NB4 (cell line): ENCODE results near the gene INAVA.

ENCODE experiments used
- CTCF ChIP-seq: IDR thresholded peaks from one replicate; pipeline ENCODE4 v1.5.1; 2012; ENCODE audit warnings: low read depth, low read length
- TF ChIP-seq, protein P1 (sequence below): IDR thresholded peaks from 2 replicates; pipeline ENCODE4 v1.6.1; 2011; ENCODE audit warnings: low read depth, low read length

DNA sequence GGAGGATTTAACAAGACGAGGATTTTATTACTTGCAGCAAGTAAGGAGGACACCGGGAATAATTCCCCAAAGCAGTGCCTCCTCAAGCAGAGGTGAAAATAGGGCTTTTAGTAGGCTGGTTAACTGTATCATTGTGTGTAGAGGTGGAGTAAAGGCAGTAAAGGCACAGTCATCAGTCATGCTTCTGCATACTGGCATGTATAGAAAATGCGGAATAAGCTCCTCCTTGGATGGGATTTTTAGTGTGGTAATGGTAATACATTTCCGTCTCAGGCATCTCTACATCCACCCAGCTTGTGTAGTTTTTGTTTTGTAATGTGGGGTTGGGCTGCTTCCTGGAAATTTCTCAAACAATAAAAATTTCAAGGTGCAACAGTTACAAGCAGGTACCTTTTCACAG is 49.3 kb upstream of the INAVA start:
- TF ChIP-seq, protein P1, sequence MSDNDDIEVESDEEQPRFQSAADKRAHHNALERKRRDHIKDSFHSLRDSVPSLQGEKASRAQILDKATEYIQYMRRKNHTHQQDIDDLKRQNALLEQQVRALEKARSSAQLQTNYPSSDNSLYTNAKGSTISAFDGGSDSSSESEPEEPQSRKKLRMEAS = no peak
- TF ChIP-seq CTCF = no peak
